GM21381 (cell line): ENCODE measurements around the gene NCKAP1.
"Not testable (repeated sequence)": the region's sequence is repeated elsewhere in the genome, so short reads cannot be mapped to it uniquely, and the experiment has no call there.

ENCODE experiments used
- ATAC-seq: cut with Tn5 transposase; IDR thresholded peaks from one replicate; pipeline ENCODE4 v1.9.1; 2021; ENCODE audit warnings: mild to moderate bottlenecking, moderate library complexity; ENCODE audit not compliant: unreplicated experiment

The NCKAP1 gene

GRCh38 chr2:182885771-182886170 lies 152.5 kb downstream of the NCKAP1 start:
- ATAC-seq = no peak

GRCh38 chr2:182883451-182883850 lies 154.8 kb downstream of the NCKAP1 start:
- ATAC-seq = no peak

- not testable (repeated sequence) for ATAC-seq
Measured at GRCh38 chr2:182880100-182880499, 158.2 kb downstream of the NCKAP1 start.

GRCh38 chr2:182876653-182877052 lies 161.6 kb downstream of the NCKAP1 start:
- ATAC-seq = not testable (repeated sequence)

GRCh38 chr2:182870227-182870626 lies 168.0 kb downstream of the NCKAP1 start:
- ATAC-seq = no peak

- ATAC-seq = no peak
Measured at GRCh38 chr2:182868054-182868796, 170.0 kb downstream of the NCKAP1 start.

- no peak for ATAC-seq
Measured at GRCh38 chr2:182867426-182868053, 170.7 kb downstream of the NCKAP1 start.

- ATAC-seq = no peak
Measured at GRCh38 chr2:182866461-182867406, 171.5 kb downstream of the NCKAP1 start, which contains the start of gene FRZB. TSS of gene FRZB (minus strand) at chr2:182866637. CDS start at chr2:182866552, 85 bp downstream.

- no peak for ATAC-seq
Measured at GRCh38 chr2:182866095-182866460, 172.2 kb downstream of the NCKAP1 start.

GRCh38 chr2:182864949-182865570 lies 173.2 kb downstream of the NCKAP1 start:
- ATAC-seq = no peak

GRCh38 chr2:182863642-182864041 lies 174.6 kb downstream of the NCKAP1 start:
- no peak for ATAC-seq

GRCh38 chr2:182862091-182862490 lies 176.2 kb downstream of the NCKAP1 start:
- no peak for ATAC-seq

- ATAC-seq = no peak
Measured at GRCh38 chr2:182860858-182861257, 177.4 kb downstream of the NCKAP1 start.
